ENCODE results near the gene PRR15.

The PRR15 gene

DNA sequence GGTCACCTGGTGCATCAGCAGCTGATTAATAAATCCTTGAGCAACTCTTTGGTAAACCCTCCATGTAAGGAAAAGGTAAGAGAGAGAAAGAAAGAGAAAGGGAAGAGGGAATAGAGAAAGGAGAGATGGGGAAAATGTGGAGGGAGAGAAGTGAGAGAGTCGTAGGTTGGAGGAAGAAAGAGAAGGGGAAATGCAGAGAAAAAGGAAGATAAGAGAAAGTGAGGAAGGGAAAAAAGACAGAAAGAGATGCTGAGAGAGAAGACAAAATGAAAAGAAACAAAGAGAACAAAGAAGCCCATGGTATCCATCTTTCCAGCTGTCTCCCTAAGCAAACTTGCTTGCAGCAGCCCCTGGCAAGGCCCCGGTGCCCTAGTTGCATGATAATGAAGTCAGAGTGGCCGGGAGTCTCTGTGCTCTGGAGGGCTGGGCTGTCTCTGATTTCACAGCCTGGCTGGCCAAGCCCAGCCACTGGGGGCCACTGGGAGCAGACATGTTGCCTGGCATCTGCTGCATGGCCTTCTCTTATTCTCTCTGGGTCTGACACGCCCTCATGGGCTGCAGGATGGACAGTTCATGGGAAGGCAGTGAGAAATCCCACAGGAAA is 48.4 kb downstream of the PRR15 start:
- DNase-seq: no peak

DNA sequence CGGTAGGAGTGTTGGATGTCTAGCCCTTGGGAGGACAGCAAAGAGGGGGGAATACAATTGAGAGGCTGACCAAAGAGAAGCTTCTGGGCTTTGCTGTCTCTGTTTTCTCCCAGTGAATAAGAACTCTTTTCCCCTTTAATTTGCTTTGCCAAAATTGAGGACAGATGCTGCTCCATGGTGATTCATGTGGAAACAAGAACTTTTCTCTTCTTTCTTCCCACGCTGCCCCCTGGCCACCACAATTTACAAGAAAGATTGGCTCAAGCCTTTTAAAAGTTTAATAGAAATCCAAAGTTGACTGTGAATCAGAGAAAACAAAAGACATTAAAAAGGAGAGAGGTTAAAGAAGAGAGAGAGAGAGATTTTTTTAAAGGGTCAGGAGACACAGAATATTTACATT is 49.0 kb downstream of the PRR15 start:
- DNase-seq: no peak

DNA sequence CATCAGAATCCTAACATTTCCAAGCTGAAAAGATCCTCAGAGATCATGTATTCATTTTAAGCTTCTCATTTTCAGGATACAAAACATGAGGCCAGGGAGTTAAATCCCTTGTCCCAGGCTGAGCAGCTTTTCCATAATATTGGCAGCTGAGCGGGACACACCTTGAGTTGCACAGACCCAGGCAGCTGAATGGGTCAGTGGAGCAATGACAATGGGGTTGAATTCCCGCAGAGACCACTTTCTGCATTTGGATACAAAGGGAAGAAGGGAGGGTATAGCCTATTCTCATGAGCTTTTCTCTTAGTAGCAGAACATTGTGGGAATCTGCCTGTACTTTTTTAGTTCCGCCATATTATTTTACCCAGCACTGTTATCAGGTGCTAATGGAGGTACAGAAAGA is 49.5 kb downstream of the PRR15 start:
- no peak for DNase-seq

DNA sequence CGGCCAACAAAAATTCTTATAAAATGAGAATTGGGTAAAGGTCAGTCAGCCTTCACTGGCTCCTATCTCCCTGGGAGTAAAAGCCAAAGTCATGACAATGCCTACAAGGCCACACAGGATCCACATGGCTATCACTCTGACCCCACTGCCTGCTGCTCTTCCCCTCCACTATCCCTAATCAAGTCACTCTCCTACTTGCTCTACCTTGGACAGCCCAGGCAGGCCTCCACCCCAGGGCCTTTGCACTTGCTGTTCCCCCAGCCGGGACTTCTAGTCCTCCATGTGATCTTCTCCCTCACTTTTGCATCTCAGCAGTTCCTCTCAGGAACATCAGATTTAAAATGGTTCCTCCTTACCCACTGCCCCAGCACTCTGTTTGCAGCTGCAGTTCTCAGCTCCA is 50.6 kb downstream of the PRR15 start:
- DNase-seq: no peak
